ENCODE results near the gene FAF1.

FAF1 gene

GRCh38 chr1:50637460-50637859, 322.6 kb downstream of the FAF1 start:
- Histone ChIP-seq H3K9me3 (ENCODE audit: control insufficient read depth, insufficient read depth, low read length) (no peaks in the 10 kb centered on the region), H4K20me1 (ENCODE audit: control insufficient read depth, insufficient read depth, low read depth, low read length) (no peaks in the 10 kb centered on the region), H3K4me2 (ENCODE audit: low read length) (no peak overlapping the region), H3K27ac (ENCODE audit: low read depth, low read length) (no peak overlapping the region), H3K36me3 (ENCODE audit: control insufficient read depth, low read length) (no peaks in the 10 kb centered on the region), H3K9me2 (replicated peaks; ENCODE audit: control insufficient read depth, low read length) (no peaks in the 10 kb centered on the region), H3K4me3 (ENCODE audit: low read length) (no peak overlapping the region), H3K4me1 (ENCODE audit: control insufficient read depth, low read length) (0 out of 2 replicates have a peak, but pooled peaks cover 3% of the 10 kb centered on the region), H3K27me3 (ENCODE audit: control insufficient read depth, low read length) (no peaks in the 10 kb centered on the region), H3K79me2 (ENCODE audit: control insufficient read depth, low read length) (no peaks in the 10 kb centered on the region), H3F3A (ENCODE audit: control insufficient read depth, insufficient read depth) (peaks cover 2% of the 10 kb centered on the region; the same call in 1 of the 2 replicates)
- no peak for TF ChIP-seq EZH2phosphoT487 (IDR thresholded peaks at IDR 0.05; ENCODE audit: borderline replicate concordance, low read length)
- TF ChIP-seq, protein P1, sequence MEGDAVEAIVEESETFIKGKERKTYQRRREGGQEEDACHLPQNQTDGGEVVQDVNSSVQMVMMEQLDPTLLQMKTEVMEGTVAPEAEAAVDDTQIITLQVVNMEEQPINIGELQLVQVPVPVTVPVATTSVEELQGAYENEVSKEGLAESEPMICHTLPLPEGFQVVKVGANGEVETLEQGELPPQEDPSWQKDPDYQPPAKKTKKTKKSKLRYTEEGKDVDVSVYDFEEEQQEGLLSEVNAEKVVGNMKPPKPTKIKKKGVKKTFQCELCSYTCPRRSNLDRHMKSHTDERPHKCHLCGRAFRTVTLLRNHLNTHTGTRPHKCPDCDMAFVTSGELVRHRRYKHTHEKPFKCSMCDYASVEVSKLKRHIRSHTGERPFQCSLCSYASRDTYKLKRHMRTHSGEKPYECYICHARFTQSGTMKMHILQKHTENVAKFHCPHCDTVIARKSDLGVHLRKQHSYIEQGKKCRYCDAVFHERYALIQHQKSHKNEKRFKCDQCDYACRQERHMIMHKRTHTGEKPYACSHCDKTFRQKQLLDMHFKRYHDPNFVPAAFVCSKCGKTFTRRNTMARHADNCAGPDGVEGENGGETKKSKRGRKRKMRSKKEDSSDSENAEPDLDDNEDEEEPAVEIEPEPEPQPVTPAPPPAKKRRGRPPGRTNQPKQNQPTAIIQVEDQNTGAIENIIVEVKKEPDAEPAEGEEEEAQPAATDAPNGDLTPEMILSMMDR (IDR thresholded peaks at IDR 0.05; ENCODE audit: low read depth, low read length, poor library complexity, severe bottlenecking): no peak

DNA sequence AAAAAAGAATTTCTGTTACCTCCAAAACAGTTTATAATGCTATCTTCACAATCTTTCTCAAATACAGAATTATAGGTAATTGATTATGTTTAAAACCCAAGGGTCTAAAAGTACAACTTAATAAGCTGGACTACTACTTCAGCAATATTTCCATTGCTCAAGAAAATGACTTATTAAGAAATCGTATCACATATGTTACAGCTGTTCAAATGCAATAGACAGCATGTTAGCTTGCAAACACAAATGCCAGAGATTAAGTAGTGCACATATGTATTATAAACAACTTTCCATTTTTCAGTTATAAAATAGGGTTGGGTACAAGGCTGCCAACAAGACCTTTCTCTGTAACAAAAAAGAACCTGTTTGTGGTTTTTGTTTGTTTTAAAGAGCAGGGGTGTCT, 325.8 kb downstream of the FAF1 start:
- no peak overlapping the region for H3K4me2 ChIP-seq (ENCODE audit: low read length)
- H3K27me3 ChIP-seq (ENCODE audit: control insufficient read depth, low read length): no peaks in the 10 kb centered on the region
- H3K9me3 ChIP-seq (ENCODE audit: control insufficient read depth, insufficient read depth, low read length): no peaks in the 10 kb centered on the region
- no peaks in the 10 kb centered on the region for H3K79me2 ChIP-seq (ENCODE audit: control insufficient read depth, low read length)
- H4K20me1 ChIP-seq (ENCODE audit: control insufficient read depth, insufficient read depth, low read depth, low read length): no peaks in the 10 kb centered on the region
- H3K9me2 ChIP-seq (replicated peaks; ENCODE audit: control insufficient read depth, low read length): no peaks in the 10 kb centered on the region
- H3K4me3 ChIP-seq (ENCODE audit: low read length): no peak overlapping the region
- no peaks in the 10 kb centered on the region for H3K36me3 ChIP-seq (ENCODE audit: control insufficient read depth, low read length)
- no peak overlapping the region for H3K27ac ChIP-seq (ENCODE audit: low read depth, low read length)
- no peak for TF ChIP-seq EZH2phosphoT487 (IDR thresholded peaks at IDR 0.05; ENCODE audit: borderline replicate concordance, low read length)
- TF ChIP-seq, protein P1 (IDR thresholded peaks at IDR 0.05; ENCODE audit: low read depth, low read length, poor library complexity, severe bottlenecking): no peak
- H3F3A ChIP-seq (ENCODE audit: control insufficient read depth, insufficient read depth): peaks cover 2% of the 10 kb centered on the region; the same call in 1 of the 2 replicates
- 0 out of 2 replicates have a peak, but pooled peaks cover 3% of the 10 kb centered on the region for H3K4me1 ChIP-seq (ENCODE audit: control insufficient read depth, low read length)

- Histone ChIP-seq H3K79me2 (ENCODE audit: control insufficient read depth, low read length) (no peaks in the 10 kb centered on the region), H3K9me2 (replicated peaks; ENCODE audit: control insufficient read depth, low read length) (no peaks in the 10 kb centered on the region), H3K4me3 (ENCODE audit: low read length) (no peak overlapping the region), H3K27ac (ENCODE audit: low read depth, low read length) (no peak overlapping the region), H3F3A (ENCODE audit: control insufficient read depth, insufficient read depth) (peaks cover 2% of the 10 kb centered on the region; the same call in 1 of the 2 replicates), H3K4me2 (ENCODE audit: low read length) (no peak overlapping the region), H3K9me3 (ENCODE audit: control insufficient read depth, insufficient read depth, low read length) (no peaks in the 10 kb centered on the region), H3K4me1 (ENCODE audit: control insufficient read depth, low read length) (0 out of 2 replicates have a peak, but pooled peaks cover 3% of the 10 kb centered on the region), H4K20me1 (ENCODE audit: control insufficient read depth, insufficient read depth, low read depth, low read length) (no peaks in the 10 kb centered on the region), H3K27me3 (ENCODE audit: control insufficient read depth, low read length) (no peaks in the 10 kb centered on the region), H3K36me3 (ENCODE audit: control insufficient read depth, low read length) (no peaks in the 10 kb centered on the region)
- TF ChIP-seq, protein P1 (IDR thresholded peaks at IDR 0.05; ENCODE audit: low read depth, low read length, poor library complexity, severe bottlenecking): no peak
- no peak for TF ChIP-seq EZH2phosphoT487 (IDR thresholded peaks at IDR 0.05; ENCODE audit: borderline replicate concordance, low read length)
These were observed 326.6 kb downstream of the FAF1 start for GRCh38 chr1:50633465-50633864.

Data from DOHH2 (cell line).